ENCODE results near the gene TRPV2.

Gene TRPV2

GRCh38 chr17:16407911-16408588, 7.3 kb upstream of the TRPV2 start:
- no peak for DNase-seq (ENCODE audit: low spot score)

- no peak for DNase-seq (ENCODE audit: low spot score)
These were observed 2.0 kb downstream of the TRPV2 start for GRCh38 chr17:16417399-16417798.

GRCh38 chr17:16417896-16418684, 2.7 kb downstream of the TRPV2 start:
- no peak for DNase-seq (ENCODE audit: low spot score)

GRCh38 chr17:16418685-16419068, 3.3 kb downstream of the TRPV2 start:
- no peak for DNase-seq (ENCODE audit: low spot score)

- DNase-seq (ENCODE audit: low spot score): no peak
These were observed 3.9 kb downstream of the TRPV2 start for GRCh38 chr17:16419074-16419928.

- DNase-seq (ENCODE audit: low spot score): no peak
These were observed 4.5 kb downstream of the TRPV2 start for GRCh38 chr17:16419929-16420271.

- DNase-seq (ENCODE audit: low spot score): no peak
These were observed 7.0 kb downstream of the TRPV2 start for GRCh38 chr17:16422416-16422815.

GRCh38 chr17:16423226-16423872, 8.0 kb downstream of the TRPV2 start:
- no peak for DNase-seq (ENCODE audit: low spot score)

- no peak for DNase-seq (ENCODE audit: low spot score)
These were observed 9.8 kb downstream of the TRPV2 start for GRCh38 chr17:16425202-16425601.

GRCh38 chr17:16425698-16426659, 10.6 kb downstream of the TRPV2 start:
- no peak for DNase-seq (ENCODE audit: low spot score)

- DNase-seq (ENCODE audit: low spot score): no peak
These were observed 11.6 kb downstream of the TRPV2 start for GRCh38 chr17:16427020-16427419.

GRCh38 chr17:16428098-16428882, 12.9 kb downstream of the TRPV2 start:
- peak; percentile 72 for DNase-seq (ENCODE audit: low spot score)

- DNase-seq (ENCODE audit: low spot score): no peak
These were observed 13.7 kb downstream of the TRPV2 start for GRCh38 chr17:16429083-16429482.

- no peak for DNase-seq (ENCODE audit: low spot score)
These were observed 15.3 kb downstream of the TRPV2 start for GRCh38 chr17:16430650-16431049.

- no peak for DNase-seq (ENCODE audit: low spot score)
These were observed 16.6 kb downstream of the TRPV2 start for GRCh38 chr17:16432017-16432416.

- DNase-seq (ENCODE audit: low spot score): no peak
These were observed 18.1 kb downstream of the TRPV2 start for GRCh38 chr17:16433514-16433913.

GRCh38 chr17:16434662-16435061, 19.3 kb downstream of the TRPV2 start:
- DNase-seq (ENCODE audit: low spot score): no peak

GRCh38 chr17:16435925-16436886, 20.8 kb downstream of the TRPV2 start:
- DNase-seq (ENCODE audit: low spot score): no peak

- DNase-seq (ENCODE audit: low spot score): no peak
These were observed 21.7 kb downstream of the TRPV2 start for GRCh38 chr17:16437083-16437482.

Data from germinal center (tissue), 1 donor.